Mesenchymal stem cell (in vitro differentiated cells and primary cell): ENCODE data around the gene SMURF1.

Experiments used
- DNase-seq: peaks from one replicate; pipeline ENCODE4 v3.0.0-alpha.2; 2013
- H2AFZ ChIP-seq: one replicate; pipeline ENCODE4 v1.6.1; 2013; ENCODE audit warnings: low read depth, mild to moderate bottlenecking, control low read depth, inconsistent platforms, low read length, moderate library complexity
- H2AK5ac ChIP-seq: 2 replicates; pipeline ENCODE4 v1.6.1; 2013; ENCODE audit warnings: low read length, moderate library complexity, mild to moderate bottlenecking, inconsistent platforms; ENCODE audit not compliant: severe bottlenecking
- H2BK120ac ChIP-seq: one replicate; pipeline ENCODE4 v1.6.1; 2013; ENCODE audit warnings: low read depth, mild to moderate bottlenecking, inconsistent platforms, low read length, moderate library complexity
- H2BK12ac ChIP-seq, 2 experiments: one replicate each; pipeline ENCODE4 v1.6.1; 2013; ENCODE audit warnings: inconsistent platforms in 2 of 2, low read length in 2 of 2, mild to moderate bottlenecking in 2 of 2, moderate library complexity in 2 of 2, control low read depth in 1 of 2
- H2BK15ac ChIP-seq: one replicate; pipeline ENCODE4 v1.6.1; 2013; ENCODE audit warnings: mild to moderate bottlenecking, low read depth, inconsistent platforms; ENCODE audit not compliant: poor library complexity, severe bottlenecking
- H2BK5ac ChIP-seq: 2 replicates; pipeline ENCODE4 v1.6.1; 2013; ENCODE audit warnings: low read depth, mild to moderate bottlenecking, low read length, control low read depth, inconsistent platforms; ENCODE audit not compliant: poor library complexity, severe bottlenecking
- H3K14ac ChIP-seq, 2 experiments: one replicate each; pipeline ENCODE4 v1.6.1; 2013; ENCODE audit warnings: inconsistent platforms in 2 of 2, low read length in 2 of 2, control low read depth in 1 of 2, mild to moderate bottlenecking in 1 of 2, moderate library complexity in 1 of 2
- H3K18ac ChIP-seq, 2 experiments: one replicate each; pipeline ENCODE4 v1.6.1; 2013; ENCODE audit warnings: inconsistent platforms in 2 of 2, low read length in 2 of 2, control low read depth in 1 of 2, low read depth in 1 of 2, mild to moderate bottlenecking in 1 of 2
- H3K23ac ChIP-seq, 2 experiments: one replicate each; pipeline ENCODE4 v1.6.1; 2013; ENCODE audit warnings: inconsistent platforms in 2 of 2, low read length in 2 of 2, mild to moderate bottlenecking in 2 of 2, moderate library complexity in 2 of 2, control low read depth in 1 of 2
- H3K27ac ChIP-seq: 2 replicates; pipeline ENCODE4 v1.5.1; 2013; ENCODE audit warnings: mild to moderate bottlenecking, moderate library complexity, low read length, control low read depth, inconsistent platforms; ENCODE audit not compliant: poor library complexity, severe bottlenecking
- H3K27me3 ChIP-seq, 2 experiments: 2 replicates each; pipeline versions ENCODE4 v1.6.1 to v1.7.0; 2013; ENCODE audit warnings: low read length in 2 of 2, mild to moderate bottlenecking in 2 of 2, moderate library complexity in 2 of 2, control low read depth in 1 of 2, inconsistent platforms in 1 of 2; ENCODE audit not compliant: control insufficient read depth in 1 of 2, insufficient read depth in 1 of 2
- H3K36me3 ChIP-seq, 2 experiments: 2 replicates each; pipeline versions ENCODE4 v1.6.1 to v1.7.0; 2013; ENCODE audit warnings: low read length in 2 of 2, control low read depth in 1 of 2, inconsistent platforms in 1 of 2, low read depth in 1 of 2, mild to moderate bottlenecking in 1 of 2; ENCODE audit not compliant: insufficient read depth in 2 of 2, control insufficient read depth in 1 of 2
- H3K4ac ChIP-seq, 2 experiments: one replicate each; pipeline ENCODE4 v1.6.1; 2013; ENCODE audit warnings: inconsistent platforms in 2 of 2, low read length in 2 of 2, mild to moderate bottlenecking in 2 of 2, moderate library complexity in 2 of 2, control low read depth in 1 of 2, low read depth in 1 of 2
- H3K4me1 ChIP-seq: 2 replicates; pipeline ENCODE4 v1.6.1; 2013; ENCODE audit warnings: low read depth, low read length, control low read depth; ENCODE audit not compliant: control insufficient read depth, insufficient read depth
- H3K4me2 ChIP-seq: 2 replicates; pipeline ENCODE4 v1.6.1; 2013; ENCODE audit warnings: low read length, mild to moderate bottlenecking, inconsistent platforms; ENCODE audit not compliant: poor library complexity, severe bottlenecking
- H3K4me3 ChIP-seq, 2 experiments: 2 replicates each; pipeline versions ENCODE4 v1.5.1 to v1.7.0; 2013; ENCODE audit warnings: low read length in 2 of 2, mild to moderate bottlenecking in 2 of 2, control low read depth in 1 of 2, low read depth in 1 of 2; ENCODE audit not compliant: insufficient read depth in 1 of 2
- H3K79me1 ChIP-seq: replicated peaks from 2 replicates; pipeline ENCODE4 v1.6.1; 2013; ENCODE audit warnings: mild to moderate bottlenecking, control low read depth, low read length, inconsistent platforms; ENCODE audit not compliant: poor library complexity, severe bottlenecking
- H3K9ac ChIP-seq: 2 replicates; pipeline ENCODE4 v1.7.0; 2013; ENCODE audit warnings: mild to moderate bottlenecking, low read length, moderate library complexity
- H3K9me3 ChIP-seq: 2 replicates; pipeline ENCODE4 v1.7.0; 2013; ENCODE audit warnings: mild to moderate bottlenecking, low read length; ENCODE audit not compliant: control insufficient read depth
- H4K8ac ChIP-seq: one replicate; pipeline ENCODE4 v1.6.1; 2013; ENCODE audit warnings: inconsistent platforms, mild to moderate bottlenecking, low read length, moderate library complexity
- H4K91ac ChIP-seq: one replicate; pipeline ENCODE4 v1.6.1; 2013; ENCODE audit warnings: mild to moderate bottlenecking, low read length, inconsistent platforms
- WGBS: methylation state at CpG from one replicate; pipeline ENCODE4 v1.1.7; 2013; ENCODE audit warnings: mixed read lengths; 5-methylcytosine and 5-hydroxymethylcytosine counted together

SMURF1 gene

DNA sequence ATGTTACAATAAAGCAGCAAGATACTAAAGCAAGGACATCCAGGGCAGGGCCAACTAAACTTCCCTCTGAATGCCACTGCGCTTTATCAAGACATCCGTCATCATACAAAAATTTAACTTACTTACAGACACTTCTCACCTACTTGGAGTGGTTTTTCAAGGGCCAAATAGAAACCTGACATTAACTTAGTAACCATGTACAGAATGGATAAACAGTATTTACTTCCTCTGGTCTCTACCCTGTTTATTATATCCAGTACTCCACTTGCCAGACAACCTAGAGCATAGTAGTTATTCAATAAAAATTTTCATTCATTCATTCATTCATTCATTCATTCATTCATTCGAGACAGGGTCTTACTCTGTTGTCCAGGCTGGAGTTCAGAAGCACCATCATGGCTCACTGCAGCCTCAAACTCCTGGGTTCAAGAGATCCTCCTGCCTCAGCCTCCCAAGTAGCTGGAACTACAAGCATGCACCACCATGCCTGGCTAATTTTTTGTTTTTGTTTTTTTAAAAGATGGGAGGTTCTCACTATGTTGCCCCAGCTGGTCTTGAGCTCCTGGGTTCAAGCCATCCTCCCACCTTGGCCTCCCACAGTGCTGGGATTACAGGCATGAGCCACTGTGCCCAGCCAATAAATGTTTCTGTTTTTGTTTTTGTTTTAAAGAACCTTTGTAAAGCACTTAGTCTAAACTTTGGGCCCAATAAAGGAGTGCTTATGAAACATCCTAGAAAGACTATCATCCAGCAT, 19.0 kb downstream of the SMURF1 start:
- H3K4me3 ChIP-seq = no peak overlapping the region
- no peak overlapping the region for H3K23ac ChIP-seq
- no peak overlapping the region for H2BK15ac ChIP-seq
- no peaks in the 10 kb centered on the region for H3K27me3 ChIP-seq
- H3K36me3 ChIP-seq = peaks cover 2% of the 10 kb centered on the region in 2 experiments
- no peak overlapping the region for H3K4ac ChIP-seq
- H3K79me1 ChIP-seq = peaks cover 4% of the 10 kb centered on the region
- H4K91ac ChIP-seq = no peak overlapping the region
- no peak overlapping the region for H3K18ac ChIP-seq
- no peak overlapping the region for H3K27ac ChIP-seq
- H3K4me1 ChIP-seq = peaks cover 7% of the 10 kb centered on the region
- no peak overlapping the region for H3K14ac ChIP-seq
- no peak overlapping the region for H2BK120ac ChIP-seq
- WGBS = 94% methylated on average over 3 of the region's 3 CpGs
- no peak overlapping the region for H2AFZ ChIP-seq
- no peaks in the 10 kb centered on the region for H3K9me3 ChIP-seq
- no peak overlapping the region for H2AK5ac ChIP-seq
- H2BK5ac ChIP-seq = no peak overlapping the region
- no peak for DNase-seq
- no peak overlapping the region for H2BK12ac ChIP-seq
- H3K9ac ChIP-seq = no peak overlapping the region
- no peak overlapping the region for H4K8ac ChIP-seq
- no peak overlapping the region for H3K4me2 ChIP-seq

DNA sequence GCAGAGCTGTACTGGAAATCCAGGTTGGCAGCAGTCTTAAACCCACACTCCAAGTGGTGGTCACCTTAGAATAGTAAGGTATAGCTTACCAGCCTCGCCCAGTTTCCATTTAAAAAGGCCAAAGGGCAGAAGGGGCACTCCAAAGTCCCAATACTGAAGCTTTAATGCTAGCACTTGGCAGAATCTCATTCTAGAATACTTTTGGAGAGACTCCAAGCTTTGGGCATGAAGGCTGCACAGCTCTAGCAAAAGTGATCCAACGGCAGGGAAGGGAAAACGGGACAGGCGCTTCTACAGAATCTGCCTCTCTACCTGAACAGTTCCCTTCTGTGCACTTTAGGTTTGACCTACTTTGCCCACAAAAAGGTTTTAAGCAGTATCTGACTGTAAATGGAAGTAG, 19.7 kb downstream of the SMURF1 start:
- Histone ChIP-seq H2BK15ac (no peak overlapping the region), H3K4me3 (no peak overlapping the region), H2BK12ac (no peak overlapping the region), H3K4me1 (peaks cover 7% of the 10 kb centered on the region), H3K18ac (no peak overlapping the region), H3K27me3 (no peaks in the 10 kb centered on the region), H4K8ac (no peak overlapping the region), H3K36me3 (peaks cover 4 to 6% of the 10 kb centered on the region in 2 experiments), H3K79me1 (peaks cover 6% of the 10 kb centered on the region), H4K91ac (no peak overlapping the region), H2AFZ (no peak overlapping the region), H2AK5ac (no peak overlapping the region), H3K27ac (no peak overlapping the region), H3K9me3 (no peaks in the 10 kb centered on the region), H2BK5ac (no peak overlapping the region), H3K4ac (peak overlapping the region in 1 of 2 experiments; percentile 28), H3K4me2 (no peak overlapping the region), H3K9ac (no peak overlapping the region), H2BK120ac (no peak overlapping the region), H3K14ac (no peak overlapping the region), H3K23ac (no peak overlapping the region)
- WGBS = 100% methylated on average over 2 of the region's 4 CpGs
- no peak for DNase-seq

DNA sequence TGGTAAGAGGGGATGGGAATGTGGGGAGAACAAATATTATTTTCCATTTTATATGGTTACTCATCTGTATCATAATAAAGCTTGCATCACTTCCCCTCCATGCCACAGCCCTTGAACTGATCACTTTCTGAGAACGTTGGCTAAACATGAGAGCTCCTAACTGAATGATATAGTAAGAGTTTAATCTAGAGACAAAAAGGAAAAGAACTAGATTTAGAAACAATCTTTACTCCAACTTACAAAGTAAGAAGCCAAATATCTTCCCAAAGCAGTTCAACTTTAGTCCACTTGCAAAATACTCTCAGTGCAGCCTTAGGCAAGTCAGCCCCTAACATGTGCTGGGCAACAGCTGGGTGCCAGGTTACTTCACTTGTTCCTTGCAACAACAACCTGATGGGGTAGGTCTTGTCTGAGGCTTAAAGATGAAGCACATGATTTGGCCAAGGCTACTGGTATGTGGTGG, 20.3 kb downstream of the SMURF1 start:
- no peak for DNase-seq
- Histone ChIP-seq H3K4me1 (peaks cover 7% of the 10 kb centered on the region), H3K23ac (peak overlapping the region; percentile 30 to 63), H2AK5ac (no peak overlapping the region), H3K4ac (no peak overlapping the region), H3K9ac (no peak overlapping the region), H3K9me3 (no peaks in the 10 kb centered on the region), H3K79me1 (peaks cover 6% of the 10 kb centered on the region), H2BK5ac (no peak overlapping the region), H2BK12ac (peak overlapping the region in 1 of 2 experiments; percentile 24), H3K14ac (no peak overlapping the region), H2AFZ (no peak overlapping the region), H3K4me2 (no peak overlapping the region), H4K8ac (no peak overlapping the region), H2BK120ac (no peak overlapping the region), H3K18ac (no peak overlapping the region), H3K36me3 (peaks cover 4 to 6% of the 10 kb centered on the region in 2 experiments), H3K4me3 (no peak overlapping the region), H2BK15ac (no peak overlapping the region), H3K27ac (no peak overlapping the region), H4K91ac (no peak overlapping the region), H3K27me3 (no peaks in the 10 kb centered on the region)
- no CpG with 5 or more reads among the region's 1 CpG for WGBS

DNA sequence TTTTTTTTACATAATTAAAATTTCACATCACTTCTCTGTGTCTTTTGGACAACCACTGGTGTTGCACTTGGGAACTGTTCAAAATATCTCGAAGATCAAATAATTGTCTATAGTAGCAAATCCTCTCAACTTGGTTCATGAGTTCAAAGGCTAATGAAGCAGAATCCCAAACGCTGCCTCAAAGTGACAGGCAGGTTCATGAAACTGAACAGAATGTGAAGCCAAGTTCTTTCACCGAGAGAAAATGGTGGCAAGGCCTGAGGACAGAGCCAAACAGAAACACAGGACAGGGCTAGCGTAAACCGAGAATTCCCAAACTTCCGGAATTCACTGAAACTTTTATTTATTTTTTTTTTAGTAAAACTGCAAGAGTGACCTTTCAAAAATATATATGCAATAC, 21.1 kb downstream of the SMURF1 start:
- no peak overlapping the region for H3K4me3 ChIP-seq
- no peak overlapping the region for H3K27ac ChIP-seq
- no peak overlapping the region for H2AK5ac ChIP-seq
- no peak overlapping the region for H4K8ac ChIP-seq
- H2BK5ac ChIP-seq = no peak overlapping the region
- no peak overlapping the region for H3K9ac ChIP-seq
- peaks cover 7% of the 10 kb centered on the region for H3K4me1 ChIP-seq
- no peak overlapping the region for H2BK15ac ChIP-seq
- H3K23ac ChIP-seq = no peak overlapping the region
- no peaks in the 10 kb centered on the region for H3K27me3 ChIP-seq
- H2BK120ac ChIP-seq = no peak overlapping the region
- 99% methylated on average over 3 of the region's 6 CpGs for WGBS
- H3K14ac ChIP-seq = no peak overlapping the region
- H3K9me3 ChIP-seq = no peaks in the 10 kb centered on the region
- no peak for DNase-seq
- H3K4ac ChIP-seq = no peak overlapping the region
- H2AFZ ChIP-seq = no peak overlapping the region
- no peak overlapping the region for H3K18ac ChIP-seq
- H3K79me1 ChIP-seq = peaks cover 6% of the 10 kb centered on the region
- H3K36me3 ChIP-seq = peaks cover 4 to 6% of the 10 kb centered on the region in 2 experiments
- H4K91ac ChIP-seq = no peak overlapping the region
- no peak overlapping the region for H2BK12ac ChIP-seq
- H3K4me2 ChIP-seq = no peak overlapping the region
